Measurements from ENCODE around the gene FREM3. TPM values are rescaled to one million over a fixed set of nuclear protein-coding genes. Genes with fewer than 3 reads are reported as not detected.

FREM3 gene
- total and polyA plus RNA-seq, 2 donors (not counting 1 experiment from before 2014, with no cell fraction given) = not detected

GRCh38 chr4:143653031-143653430 is 47.4 kb downstream of the FREM3 start:
- Histone ChIP-seq H3K27me3 (ENCODE audit: control insufficient read depth, insufficient read depth, low read length) (no peaks in the 10 kb centered on the region), H3K36me3 (ENCODE audit: control insufficient read depth, insufficient read depth, low read length) (no peaks in the 10 kb centered on the region), H3K4me3 (replicated peaks in 1 of 4; ENCODE audit: control extremely low read depth in 1 of 4, insufficient read depth in 1 of 4, low read depth in 3 of 4, low read length in 4 of 4) (no peak overlapping the region), H3K4me2 (ENCODE audit: extremely low read depth, insufficient read depth, low read length) (no peak overlapping the region), H3K9ac (ENCODE audit: insufficient read depth, low read length) (no peak overlapping the region), H4K20me1 (ENCODE audit: control insufficient read depth, extremely low read depth, insufficient read depth, low read length) (no peaks in the 10 kb centered on the region), H3K27ac (ENCODE audit: insufficient read depth, low read length) (no peak overlapping the region), H3K79me2 (ENCODE audit: control insufficient read depth, insufficient read depth, low read length) (no peaks in the 10 kb centered on the region), H3K4me1 (ENCODE audit: control insufficient read depth, extremely low read depth, insufficient read depth, low read length) (no peaks in the 10 kb centered on the region), H3K9me3 (ENCODE audit: control insufficient read depth, insufficient read depth, low read depth, low read length) (no peaks in the 10 kb centered on the region), H2AFZ (ENCODE audit: low read length) (no peak overlapping the region)
- peak in 1 of 2 donors; percentile 27 for DNase-seq (ENCODE audit: low read depth in 2 of 2)
- TF ChIP-seq EZH2 (IDR thresholded peaks at IDR 0.05; ENCODE audit: low read length, missing control alignments) = no peak
- TF ChIP-seq, protein P1, sequence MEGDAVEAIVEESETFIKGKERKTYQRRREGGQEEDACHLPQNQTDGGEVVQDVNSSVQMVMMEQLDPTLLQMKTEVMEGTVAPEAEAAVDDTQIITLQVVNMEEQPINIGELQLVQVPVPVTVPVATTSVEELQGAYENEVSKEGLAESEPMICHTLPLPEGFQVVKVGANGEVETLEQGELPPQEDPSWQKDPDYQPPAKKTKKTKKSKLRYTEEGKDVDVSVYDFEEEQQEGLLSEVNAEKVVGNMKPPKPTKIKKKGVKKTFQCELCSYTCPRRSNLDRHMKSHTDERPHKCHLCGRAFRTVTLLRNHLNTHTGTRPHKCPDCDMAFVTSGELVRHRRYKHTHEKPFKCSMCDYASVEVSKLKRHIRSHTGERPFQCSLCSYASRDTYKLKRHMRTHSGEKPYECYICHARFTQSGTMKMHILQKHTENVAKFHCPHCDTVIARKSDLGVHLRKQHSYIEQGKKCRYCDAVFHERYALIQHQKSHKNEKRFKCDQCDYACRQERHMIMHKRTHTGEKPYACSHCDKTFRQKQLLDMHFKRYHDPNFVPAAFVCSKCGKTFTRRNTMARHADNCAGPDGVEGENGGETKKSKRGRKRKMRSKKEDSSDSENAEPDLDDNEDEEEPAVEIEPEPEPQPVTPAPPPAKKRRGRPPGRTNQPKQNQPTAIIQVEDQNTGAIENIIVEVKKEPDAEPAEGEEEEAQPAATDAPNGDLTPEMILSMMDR (conservative IDR thresholded peaks at IDR 0.05 in 1 of 2, IDR thresholded peaks at IDR 0.05 in 1 of 2; ENCODE audit: low read depth in 1 of 2, low read length in 2 of 2) = no peak

GRCh38 chr4:143643399-143643798 is 57.1 kb downstream of the FREM3 start:
- H3K4me1 ChIP-seq (ENCODE audit: control insufficient read depth, extremely low read depth, insufficient read depth, low read length) = no peaks in the 10 kb centered on the region
- no peaks in the 10 kb centered on the region for H3K27me3 ChIP-seq (ENCODE audit: control insufficient read depth, insufficient read depth, low read length)
- H2AFZ ChIP-seq (ENCODE audit: low read length) = no peak overlapping the region
- no peaks in the 10 kb centered on the region for H3K79me2 ChIP-seq (ENCODE audit: control insufficient read depth, insufficient read depth, low read length)
- TF ChIP-seq EZH2 (IDR thresholded peaks at IDR 0.05; ENCODE audit: low read length, missing control alignments) = no peak
- TF ChIP-seq, protein P1 (conservative IDR thresholded peaks at IDR 0.05 in 1 of 2, IDR thresholded peaks at IDR 0.05 in 1 of 2; ENCODE audit: low read depth in 1 of 2, low read length in 2 of 2) = no peak
- no peak overlapping the region for H3K9ac ChIP-seq (ENCODE audit: insufficient read depth, low read length)
- DNase-seq (ENCODE audit: low read depth in 2 of 2) = no peak
- H3K36me3 ChIP-seq (ENCODE audit: control insufficient read depth, insufficient read depth, low read length) = no peaks in the 10 kb centered on the region
- H3K4me3 ChIP-seq (replicated peaks in 1 of 4; ENCODE audit: control extremely low read depth in 1 of 4, insufficient read depth in 1 of 4, low read depth in 3 of 4, low read length in 4 of 4) = no peak overlapping the region
- no peak overlapping the region for H3K4me2 ChIP-seq (ENCODE audit: extremely low read depth, insufficient read depth, low read length)
- no peaks in the 10 kb centered on the region for H4K20me1 ChIP-seq (ENCODE audit: control insufficient read depth, extremely low read depth, insufficient read depth, low read length)
- H3K27ac ChIP-seq (ENCODE audit: insufficient read depth, low read length) = no peak overlapping the region
- no peaks in the 10 kb centered on the region for H3K9me3 ChIP-seq (ENCODE audit: control insufficient read depth, insufficient read depth, low read depth, low read length)

DNA sequence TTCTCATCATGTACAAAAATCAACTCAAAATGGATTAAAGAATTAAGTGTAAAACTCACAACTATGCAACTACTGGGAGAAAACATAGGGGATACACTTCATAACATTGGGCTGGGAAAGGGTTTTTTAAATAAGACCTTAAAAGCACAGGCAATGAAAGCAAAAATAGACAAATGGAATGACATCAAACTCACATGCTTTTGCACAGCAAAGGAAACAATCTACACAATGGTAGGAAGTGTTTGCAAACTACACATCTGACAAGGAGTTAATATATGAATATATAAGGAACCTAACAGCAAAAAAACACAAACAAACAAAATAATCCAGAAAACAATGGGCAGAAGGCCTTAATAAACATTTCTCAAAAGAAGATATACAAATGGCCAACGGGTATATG is 57.9 kb downstream of the FREM3 start:
- no peak for TF ChIP-seq EZH2 (IDR thresholded peaks at IDR 0.05; ENCODE audit: low read length, missing control alignments)
- TF ChIP-seq, protein P1 (conservative IDR thresholded peaks at IDR 0.05 in 1 of 2, IDR thresholded peaks at IDR 0.05 in 1 of 2; ENCODE audit: low read depth in 1 of 2, low read length in 2 of 2) = no peak
- Histone ChIP-seq H3K9me3 (ENCODE audit: control insufficient read depth, insufficient read depth, low read depth, low read length) (no peaks in the 10 kb centered on the region), H3K4me2 (ENCODE audit: extremely low read depth, insufficient read depth, low read length) (no peak overlapping the region), H3K36me3 (ENCODE audit: control insufficient read depth, insufficient read depth, low read length) (no peaks in the 10 kb centered on the region), H3K27me3 (ENCODE audit: control insufficient read depth, insufficient read depth, low read length) (no peaks in the 10 kb centered on the region), H3K79me2 (ENCODE audit: control insufficient read depth, insufficient read depth, low read length) (no peaks in the 10 kb centered on the region), H2AFZ (ENCODE audit: low read length) (no peak overlapping the region), H3K4me3 (replicated peaks in 1 of 4; ENCODE audit: control extremely low read depth in 1 of 4, insufficient read depth in 1 of 4, low read depth in 3 of 4, low read length in 4 of 4) (no peak overlapping the region), H3K9ac (ENCODE audit: insufficient read depth, low read length) (no peak overlapping the region), H4K20me1 (ENCODE audit: control insufficient read depth, extremely low read depth, insufficient read depth, low read length) (no peaks in the 10 kb centered on the region), H3K4me1 (ENCODE audit: control insufficient read depth, extremely low read depth, insufficient read depth, low read length) (no peaks in the 10 kb centered on the region), H3K27ac (ENCODE audit: insufficient read depth, low read length) (no peak overlapping the region)
- DNase-seq (ENCODE audit: low read depth in 2 of 2) = no peak
